ENCODE measurements around the gene NEDD9.

DNA sequence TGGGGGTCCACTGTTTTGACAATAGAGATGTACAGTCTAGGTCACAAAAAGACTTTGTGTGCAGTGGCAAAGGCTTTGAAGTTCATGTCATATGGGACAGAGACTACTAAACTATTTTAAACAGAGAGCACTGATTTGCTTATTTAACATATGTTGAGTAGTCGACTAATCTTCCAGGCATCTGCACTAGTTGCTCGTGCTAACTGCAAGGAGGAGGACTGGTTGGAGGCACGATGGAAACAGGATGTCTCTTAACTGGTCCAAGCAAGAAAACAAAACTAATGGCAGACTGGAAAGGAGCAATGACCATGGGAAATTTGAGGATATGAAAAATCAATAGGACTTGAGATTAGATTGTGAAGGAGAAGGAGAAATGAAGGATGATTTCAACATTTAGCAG lies 92.4 kb downstream of the NEDD9 start:
- TF ChIP-seq, protein P1, sequence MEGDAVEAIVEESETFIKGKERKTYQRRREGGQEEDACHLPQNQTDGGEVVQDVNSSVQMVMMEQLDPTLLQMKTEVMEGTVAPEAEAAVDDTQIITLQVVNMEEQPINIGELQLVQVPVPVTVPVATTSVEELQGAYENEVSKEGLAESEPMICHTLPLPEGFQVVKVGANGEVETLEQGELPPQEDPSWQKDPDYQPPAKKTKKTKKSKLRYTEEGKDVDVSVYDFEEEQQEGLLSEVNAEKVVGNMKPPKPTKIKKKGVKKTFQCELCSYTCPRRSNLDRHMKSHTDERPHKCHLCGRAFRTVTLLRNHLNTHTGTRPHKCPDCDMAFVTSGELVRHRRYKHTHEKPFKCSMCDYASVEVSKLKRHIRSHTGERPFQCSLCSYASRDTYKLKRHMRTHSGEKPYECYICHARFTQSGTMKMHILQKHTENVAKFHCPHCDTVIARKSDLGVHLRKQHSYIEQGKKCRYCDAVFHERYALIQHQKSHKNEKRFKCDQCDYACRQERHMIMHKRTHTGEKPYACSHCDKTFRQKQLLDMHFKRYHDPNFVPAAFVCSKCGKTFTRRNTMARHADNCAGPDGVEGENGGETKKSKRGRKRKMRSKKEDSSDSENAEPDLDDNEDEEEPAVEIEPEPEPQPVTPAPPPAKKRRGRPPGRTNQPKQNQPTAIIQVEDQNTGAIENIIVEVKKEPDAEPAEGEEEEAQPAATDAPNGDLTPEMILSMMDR (IDR thresholded peaks at IDR 0.05; ENCODE audit: low read depth, low read length) = no peak
- TF ChIP-seq, protein P2, sequence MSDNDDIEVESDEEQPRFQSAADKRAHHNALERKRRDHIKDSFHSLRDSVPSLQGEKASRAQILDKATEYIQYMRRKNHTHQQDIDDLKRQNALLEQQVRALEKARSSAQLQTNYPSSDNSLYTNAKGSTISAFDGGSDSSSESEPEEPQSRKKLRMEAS (IDR thresholded peaks at IDR 0.05; ENCODE audit: low read depth, low read length) = no peak
- TF ChIP-seq POLR2A (IDR thresholded peaks at IDR 0.05; ENCODE audit: extremely low read depth, insufficient read length) = no peak

Data from NB4 (cell line).